ENCODE measurements around the gene IPPK.

The IPPK gene, protein sequence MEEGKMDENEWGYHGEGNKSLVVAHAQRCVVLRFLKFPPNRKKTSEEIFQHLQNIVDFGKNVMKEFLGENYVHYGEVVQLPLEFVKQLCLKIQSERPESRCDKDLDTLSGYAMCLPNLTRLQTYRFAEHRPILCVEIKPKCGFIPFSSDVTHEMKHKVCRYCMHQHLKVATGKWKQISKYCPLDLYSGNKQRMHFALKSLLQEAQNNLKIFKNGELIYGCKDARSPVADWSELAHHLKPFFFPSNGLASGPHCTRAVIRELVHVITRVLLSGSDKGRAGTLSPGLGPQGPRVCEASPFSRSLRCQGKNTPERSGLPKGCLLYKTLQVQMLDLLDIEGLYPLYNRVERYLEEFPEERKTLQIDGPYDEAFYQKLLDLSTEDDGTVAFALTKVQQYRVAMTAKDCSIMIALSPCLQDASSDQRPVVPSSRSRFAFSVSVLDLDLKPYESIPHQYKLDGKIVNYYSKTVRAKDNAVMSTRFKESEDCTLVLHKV

GRCh38 chr9:92669890-92670708 is at the start of gene IPPK:
Gene IPPK (minus strand): TSS chr9:92670131. CDS start chr9:92669988, 143 bp downstream.
- DNase-seq (ENCODE audit: low read depth in 3 of 3), result peak; percentile 95 to 98 (median 98)

GRCh38 chr9:92719028-92719647 is 49.2 kb upstream of the IPPK start:
- no peak for DNase-seq (ENCODE audit: low read depth in 3 of 3)

DNA sequence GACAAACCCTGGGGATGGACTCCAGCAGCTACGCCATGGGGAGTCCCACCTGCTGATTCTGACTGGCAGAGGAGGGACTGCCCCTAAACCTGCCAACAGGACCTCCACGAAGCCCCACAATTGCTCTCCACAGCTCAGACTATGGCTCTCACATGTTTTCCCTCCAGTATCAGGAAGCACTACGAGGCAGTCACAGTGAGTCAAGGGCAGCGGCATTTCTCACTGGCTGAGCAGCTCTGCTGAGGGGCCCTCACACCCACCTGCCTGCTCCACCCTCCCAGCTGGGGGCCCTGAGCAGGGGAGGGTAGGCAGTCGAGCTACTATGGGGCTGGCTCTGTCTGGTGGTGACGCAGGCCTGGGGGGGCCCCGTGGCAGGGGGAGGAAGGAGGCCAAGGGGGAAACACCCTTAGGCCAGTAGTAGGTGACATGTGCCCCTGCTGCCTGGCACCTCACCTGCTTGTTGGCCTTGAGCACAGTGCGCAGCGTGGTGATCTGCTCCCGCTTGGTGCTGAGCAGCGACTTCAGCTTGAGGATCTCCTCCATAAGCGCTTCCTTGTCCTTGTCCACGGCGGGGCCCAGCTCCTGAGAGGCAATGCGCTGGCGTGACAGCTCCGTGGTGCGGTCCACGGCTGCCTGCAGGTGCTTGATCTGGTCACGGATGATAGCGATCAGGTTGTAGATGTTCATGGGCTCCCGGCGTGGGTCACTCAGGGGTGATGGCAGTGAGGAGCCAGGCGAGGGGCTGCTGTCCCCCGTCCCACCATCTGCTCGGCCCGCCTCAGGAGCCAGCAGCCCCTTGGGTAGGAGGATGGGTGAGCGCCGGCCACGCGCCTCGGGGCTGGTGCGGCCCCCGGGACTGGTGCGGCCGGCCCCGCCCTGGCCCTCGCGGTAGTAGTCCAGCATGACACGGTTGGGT is 48.4 kb upstream of the IPPK start:
- no peak for DNase-seq (ENCODE audit: low read depth in 3 of 3)

GRCh38 chr9:92717201-92718085 is 47.5 kb upstream of the IPPK start:
- no peak for DNase-seq (ENCODE audit: low read depth in 3 of 3)

DNA sequence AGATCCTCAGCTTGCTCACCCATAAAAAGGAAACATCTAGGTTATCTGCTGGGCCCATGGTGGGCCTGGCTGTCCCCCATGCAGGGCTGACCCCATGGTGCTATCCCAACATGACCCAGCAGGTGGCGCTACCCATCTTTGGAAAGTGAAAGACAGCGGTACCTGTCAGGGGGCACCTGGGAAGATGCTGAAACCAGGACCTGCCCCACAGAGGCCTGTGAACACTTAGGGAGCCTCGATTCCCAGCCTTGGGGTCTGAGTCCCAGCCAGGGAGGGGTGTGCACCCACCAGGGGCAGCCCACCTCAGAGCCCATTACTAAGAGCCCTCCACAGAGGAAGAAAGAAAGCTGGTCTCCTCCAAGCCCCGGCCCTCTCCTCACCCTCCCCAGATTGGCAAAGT is 46.6 kb upstream of the IPPK start:
- DNase-seq (ENCODE audit: low read depth in 3 of 3), result peak; percentile 61 to 80 (median 78)

GRCh38 chr9:92715488-92716231 is 45.7 kb upstream of the IPPK start:
- no peak for DNase-seq (ENCODE audit: low read depth in 3 of 3)

- DNase-seq (ENCODE audit: low read depth in 3 of 3), result no peak
Observed at GRCh38 chr9:92714787-92715487, 45.0 kb upstream of the IPPK start.

DNA sequence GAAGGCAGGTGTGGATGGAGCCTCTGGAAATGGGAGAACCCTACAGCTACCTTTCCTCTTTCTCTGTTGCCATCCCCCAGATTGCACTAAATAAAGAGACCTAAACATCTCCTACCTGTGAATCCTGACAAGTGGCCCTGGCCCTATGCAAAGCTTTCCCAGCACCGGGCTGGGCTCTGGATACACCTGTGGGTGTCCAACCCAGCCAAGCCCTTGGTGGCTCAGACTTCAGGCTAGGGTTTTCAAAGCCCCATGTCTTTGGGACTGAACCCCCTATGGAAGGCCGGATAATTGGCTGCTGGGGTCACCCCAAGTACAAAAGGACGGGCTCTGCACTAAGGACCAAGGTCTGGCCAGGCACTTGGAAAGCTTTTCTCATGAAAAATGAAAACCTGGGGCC is 44.1 kb upstream of the IPPK start:
- no peak for DNase-seq (ENCODE audit: low read depth in 3 of 3)

DNA sequence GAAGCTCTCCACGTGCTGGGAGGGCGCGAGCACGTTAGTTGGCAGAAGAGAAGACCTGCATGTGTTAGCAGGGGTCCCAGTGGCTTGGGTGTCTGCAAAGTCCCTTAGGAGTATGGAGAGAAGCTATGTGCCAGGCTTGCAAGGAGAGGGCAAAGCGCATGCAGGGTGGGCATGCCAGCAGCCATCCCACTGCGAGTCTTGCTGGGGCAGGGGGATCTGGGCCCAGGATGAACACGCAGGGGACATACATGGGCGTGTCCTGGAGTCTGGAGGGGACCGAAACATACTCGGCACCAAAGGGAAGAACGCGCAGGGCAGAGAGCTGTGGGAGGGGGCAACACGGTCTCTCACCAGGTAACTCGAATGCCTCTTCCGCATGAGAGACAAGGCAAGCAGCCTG is 43.6 kb upstream of the IPPK start:
- DNase-seq (ENCODE audit: low read depth in 3 of 3), result no peak

DNA sequence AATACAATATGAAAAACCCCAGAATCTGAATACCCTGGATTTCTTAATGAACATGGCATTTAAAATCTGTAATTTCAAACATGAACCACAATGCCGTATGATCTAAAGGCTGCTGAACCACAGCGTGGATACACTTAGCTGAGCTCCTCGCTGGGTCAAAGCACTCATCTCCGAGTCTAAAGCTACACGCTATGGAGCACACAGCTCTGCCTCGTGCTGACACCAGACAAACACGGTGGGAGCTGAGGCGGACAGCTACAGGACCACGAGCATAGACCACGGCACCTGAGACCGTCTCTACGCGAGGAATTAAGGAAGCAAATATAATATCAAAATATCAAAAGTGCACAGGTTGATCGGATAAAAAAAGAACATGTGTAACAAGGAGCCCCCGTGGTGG is 42.8 kb upstream of the IPPK start:
- DNase-seq (ENCODE audit: low read depth in 3 of 3), result no peak

GRCh38 chr9:92711844-92712243 is 41.9 kb upstream of the IPPK start:
- no peak for DNase-seq (ENCODE audit: low read depth in 3 of 3)

GRCh38 chr9:92711146-92711545 is 41.2 kb upstream of the IPPK start:
- no peak for DNase-seq (ENCODE audit: low read depth in 3 of 3)

DNA sequence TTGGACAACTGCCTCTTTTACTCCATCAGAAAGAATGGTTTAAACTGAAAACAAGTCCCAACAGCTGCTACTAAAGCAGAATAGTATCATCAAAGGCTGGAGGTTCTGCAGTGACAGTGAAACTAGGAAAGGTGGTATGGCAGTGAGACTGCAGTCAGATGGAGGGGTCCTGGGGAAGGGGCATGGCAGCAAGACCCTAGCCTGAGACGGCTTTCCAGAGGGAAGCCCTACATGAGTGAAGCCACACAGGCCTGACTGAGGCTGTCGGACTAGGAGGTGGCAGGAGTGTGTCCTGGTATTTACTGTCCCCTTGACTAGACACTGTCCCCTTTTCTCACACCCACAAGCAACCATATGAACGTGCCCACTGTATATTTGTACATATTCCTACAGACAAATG is 40.4 kb upstream of the IPPK start:
- no peak for DNase-seq (ENCODE audit: low read depth in 3 of 3)

- DNase-seq (ENCODE audit: low read depth in 3 of 3), result no peak
Observed at GRCh38 chr9:92709954-92710353, 40.0 kb upstream of the IPPK start.

DNA sequence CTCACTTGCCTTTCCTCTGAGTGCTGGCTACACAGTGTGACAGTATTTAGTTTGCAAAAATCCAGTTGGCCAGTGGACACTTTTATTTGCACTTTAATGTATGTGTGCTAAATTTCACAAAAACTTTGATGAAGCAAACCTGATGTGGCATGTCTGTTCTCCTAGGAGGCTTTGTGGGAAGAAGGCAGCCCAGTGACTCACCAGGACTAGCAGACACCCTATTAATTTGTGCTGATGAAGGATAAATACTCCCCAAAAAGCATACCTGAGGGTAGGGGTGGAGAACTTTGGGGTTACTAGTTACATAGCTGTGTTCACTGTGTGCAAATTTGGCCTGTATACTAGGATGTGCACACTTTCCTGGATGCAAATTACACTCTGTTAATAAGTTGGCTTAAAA is 39.3 kb upstream of the IPPK start:
- DNase-seq (ENCODE audit: low read depth in 3 of 3), result no peak

- DNase-seq (ENCODE audit: low read depth in 3 of 3), result no peak
Observed at GRCh38 chr9:92707530-92707929, 37.6 kb upstream of the IPPK start.

GRCh38 chr9:92706218-92706940 is 36.4 kb upstream of the IPPK start:
- peak in 2 of 3 experiments; percentile 8 to 24 for DNase-seq (ENCODE audit: low read depth in 3 of 3)

DNA sequence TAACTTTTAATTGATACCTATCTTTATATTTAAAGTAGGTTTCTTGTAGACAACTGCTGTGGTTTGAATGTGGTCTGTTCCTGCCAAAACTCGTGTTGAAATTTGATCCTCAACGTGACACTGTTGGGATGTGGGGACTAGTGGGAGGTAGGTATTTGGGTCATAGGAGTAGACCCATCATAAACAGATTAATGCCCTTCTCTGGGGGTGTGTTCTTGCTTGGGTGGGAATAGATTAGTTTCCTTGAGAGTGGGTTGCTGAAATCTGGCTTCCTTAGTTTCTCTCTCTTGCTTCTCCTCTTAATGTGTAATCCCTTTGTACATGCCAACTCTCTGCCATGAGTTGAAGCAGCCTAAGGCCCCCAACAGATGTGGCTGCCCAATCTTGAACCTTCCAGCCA is 34.6 kb upstream of the IPPK start:
- no peak for DNase-seq (ENCODE audit: low read depth in 3 of 3)
